PFSK-1 (cell line): ENCODE results near the gene SAMD8.

Experiments
- FOXP2 ChIP-seq: optimal IDR thresholded peaks from 2 replicates; pipeline ENCODE3; 2011; ENCODE audit warnings: borderline replicate concordance, control low read depth, inconsistent platforms; ENCODE audit not compliant: insufficient read depth; ENCODE audit errors: extremely low read length, extremely low read depth
- POLR2AphosphoS5 ChIP-seq: IDR thresholded peaks from 2 replicates; pipeline ENCODE4 v1.6.1; 2012; ENCODE audit warnings: low read depth, mild to moderate bottlenecking, control low read depth, low read length, moderate library complexity
- SIN3A ChIP-seq: IDR thresholded peaks from 2 replicates; pipeline ENCODE4 v1.6.1; 2012; ENCODE audit warnings: mild to moderate bottlenecking, low read length, moderate library complexity, borderline replicate concordance; ENCODE audit not compliant: insufficient read depth
- TAF1 ChIP-seq: IDR thresholded peaks from 2 replicates; pipeline ENCODE4 v1.6.1; 2012; ENCODE audit warnings: low read length, control low read depth, borderline replicate concordance; ENCODE audit not compliant: insufficient read depth
- TF ChIP-seq, protein P1 (sequence below), 2 experiments: IDR thresholded peaks; 2 replicates each; pipeline versions ENCODE4 v1.6.1 to v1.8.0; 2011 to 2012; ENCODE audit warnings: low read depth in 2 of 2, low read length in 2 of 2, control low read depth in 1 of 2, inconsistent platforms in 1 of 2, mild to moderate bottlenecking in 1 of 2, moderate library complexity in 1 of 2; ENCODE audit not compliant: insufficient read depth in 1 of 2

The SAMD8 gene

DNA sequence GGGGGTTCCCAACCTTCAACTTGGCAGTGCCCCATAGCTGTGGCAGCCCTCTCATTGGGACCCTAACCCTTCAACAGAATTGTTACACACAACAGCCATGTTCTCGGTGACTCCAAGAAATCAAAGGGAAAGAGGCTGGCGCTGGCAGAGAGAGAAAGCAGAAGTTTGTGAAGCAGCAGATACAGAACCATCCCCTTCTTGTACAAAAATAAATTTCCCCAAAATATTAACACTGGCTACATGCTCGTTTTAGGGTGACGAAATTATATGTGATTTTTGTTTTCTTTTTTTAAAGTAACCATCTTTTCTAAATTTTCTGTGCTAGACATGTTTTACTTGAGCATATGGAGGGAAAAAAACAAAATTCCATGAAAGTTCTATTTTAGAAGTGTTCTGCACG lies 45.2 kb upstream of the SAMD8 start:
- TF ChIP-seq POLR2AphosphoS5 (no peak), SIN3A (no peak), FOXP2 (no peak), TAF1 (no peak)
- TF ChIP-seq, protein P1, sequence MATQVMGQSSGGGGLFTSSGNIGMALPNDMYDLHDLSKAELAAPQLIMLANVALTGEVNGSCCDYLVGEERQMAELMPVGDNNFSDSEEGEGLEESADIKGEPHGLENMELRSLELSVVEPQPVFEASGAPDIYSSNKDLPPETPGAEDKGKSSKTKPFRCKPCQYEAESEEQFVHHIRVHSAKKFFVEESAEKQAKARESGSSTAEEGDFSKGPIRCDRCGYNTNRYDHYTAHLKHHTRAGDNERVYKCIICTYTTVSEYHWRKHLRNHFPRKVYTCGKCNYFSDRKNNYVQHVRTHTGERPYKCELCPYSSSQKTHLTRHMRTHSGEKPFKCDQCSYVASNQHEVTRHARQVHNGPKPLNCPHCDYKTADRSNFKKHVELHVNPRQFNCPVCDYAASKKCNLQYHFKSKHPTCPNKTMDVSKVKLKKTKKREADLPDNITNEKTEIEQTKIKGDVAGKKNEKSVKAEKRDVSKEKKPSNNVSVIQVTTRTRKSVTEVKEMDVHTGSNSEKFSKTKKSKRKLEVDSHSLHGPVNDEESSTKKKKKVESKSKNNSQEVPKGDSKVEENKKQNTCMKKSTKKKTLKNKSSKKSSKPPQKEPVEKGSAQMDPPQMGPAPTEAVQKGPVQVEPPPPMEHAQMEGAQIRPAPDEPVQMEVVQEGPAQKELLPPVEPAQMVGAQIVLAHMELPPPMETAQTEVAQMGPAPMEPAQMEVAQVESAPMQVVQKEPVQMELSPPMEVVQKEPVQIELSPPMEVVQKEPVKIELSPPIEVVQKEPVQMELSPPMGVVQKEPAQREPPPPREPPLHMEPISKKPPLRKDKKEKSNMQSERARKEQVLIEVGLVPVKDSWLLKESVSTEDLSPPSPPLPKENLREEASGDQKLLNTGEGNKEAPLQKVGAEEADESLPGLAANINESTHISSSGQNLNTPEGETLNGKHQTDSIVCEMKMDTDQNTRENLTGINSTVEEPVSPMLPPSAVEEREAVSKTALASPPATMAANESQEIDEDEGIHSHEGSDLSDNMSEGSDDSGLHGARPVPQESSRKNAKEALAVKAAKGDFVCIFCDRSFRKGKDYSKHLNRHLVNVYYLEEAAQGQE (IDR thresholded peaks at IDR 0.05; ENCODE audit: insufficient read depth in 1 of 2, low read depth in 2 of 2, low read length in 2 of 2): no peak

GRCh38 chr10:75067272-75067671 lies 44.2 kb upstream of the SAMD8 start:
- no peak for TF ChIP-seq SIN3A
- TF ChIP-seq TAF1: no peak
- TF ChIP-seq, protein P1 (IDR thresholded peaks at IDR 0.05; ENCODE audit: insufficient read depth in 1 of 2, low read depth in 2 of 2, low read length in 2 of 2): no peak
- TF ChIP-seq FOXP2: no peak
- TF ChIP-seq POLR2AphosphoS5: no peak

DNA sequence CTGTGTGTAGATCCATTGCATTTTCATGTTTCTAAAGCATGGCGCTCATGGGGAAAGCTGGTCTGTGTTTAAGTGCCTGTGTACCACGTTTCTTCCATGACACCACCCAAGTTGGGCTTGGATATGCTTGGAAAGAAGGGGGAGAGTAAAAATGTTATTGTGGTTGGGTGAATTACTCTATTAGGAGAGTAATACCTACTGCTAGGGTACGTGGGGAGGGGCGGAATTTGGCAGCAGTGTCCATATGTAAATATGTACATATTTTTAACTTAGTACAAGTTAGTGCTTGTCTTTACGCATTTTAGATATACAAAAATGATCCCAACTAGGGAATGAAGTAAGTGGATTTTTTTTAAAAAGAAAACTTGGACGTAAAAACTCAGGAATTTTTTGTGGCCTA lies 42.9 kb upstream of the SAMD8 start:
- TF ChIP-seq POLR2AphosphoS5 (no peak), FOXP2 (no peak), SIN3A (no peak), TAF1 (no peak)
- TF ChIP-seq, protein P1 (IDR thresholded peaks at IDR 0.05; ENCODE audit: insufficient read depth in 1 of 2, low read depth in 2 of 2, low read length in 2 of 2): no peak

DNA sequence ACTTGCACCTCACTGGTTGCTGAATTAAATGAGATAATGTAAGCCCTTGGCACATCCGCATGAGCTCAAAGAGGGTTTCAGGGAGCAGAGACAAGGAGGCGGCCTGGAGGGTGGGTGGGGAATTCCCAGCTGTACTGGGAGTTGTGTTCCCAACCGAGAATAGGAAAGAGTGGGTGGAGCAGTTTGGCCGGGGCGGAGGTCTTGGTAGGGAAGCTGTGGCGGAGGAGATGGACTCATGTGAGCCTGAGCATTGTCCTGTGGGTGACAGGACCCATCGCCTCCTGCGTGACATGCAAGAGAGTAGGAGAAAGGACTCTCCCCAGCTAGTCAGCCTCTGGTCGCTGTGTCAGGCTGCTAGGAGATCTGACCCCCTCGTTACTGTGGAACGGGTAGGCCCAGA lies 41.0 kb upstream of the SAMD8 start:
- TF ChIP-seq SIN3A: no peak
- TF ChIP-seq POLR2AphosphoS5: no peak
- no peak for TF ChIP-seq FOXP2
- TF ChIP-seq, protein P1 (IDR thresholded peaks at IDR 0.05; ENCODE audit: insufficient read depth in 1 of 2, low read depth in 2 of 2, low read length in 2 of 2): no peak
- no peak for TF ChIP-seq TAF1

DNA sequence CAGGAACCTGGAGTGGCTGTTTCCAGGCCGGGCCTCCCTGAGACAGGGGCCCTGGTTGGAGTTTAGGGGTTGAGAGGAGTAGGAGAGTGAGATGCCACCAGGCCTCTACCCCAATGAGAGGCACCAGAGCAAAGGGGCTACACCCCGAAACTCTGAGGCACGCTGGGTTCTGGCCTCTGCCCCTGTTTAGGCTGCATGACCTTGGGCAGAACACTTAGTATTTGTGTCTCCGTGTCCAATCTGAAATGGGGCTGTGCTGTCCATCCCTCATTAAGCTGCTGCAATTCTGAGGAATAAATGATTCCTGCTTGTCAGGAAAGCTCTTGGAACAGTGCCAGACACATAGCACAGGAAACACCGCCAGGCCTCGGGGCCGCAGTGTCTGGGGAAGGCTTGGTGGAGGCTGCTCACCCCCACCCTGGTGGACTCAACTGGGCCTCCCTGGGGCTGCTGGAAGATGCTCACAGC lies 40.5 kb upstream of the SAMD8 start:
- TF ChIP-seq FOXP2: peak; percentile 54
- TF ChIP-seq, protein P1 (IDR thresholded peaks at IDR 0.05; ENCODE audit: insufficient read depth in 1 of 2, low read depth in 2 of 2, low read length in 2 of 2): no peak
